Nephron (organoid): Measurements from ENCODE around the gene TMEM200B.

Experiments
- H3K27ac Mint-ChIP-seq, 3 experiments: 2 replicates each; pipeline ENCODE4 v1.8.0; 2020; ENCODE audit warnings: mixed read lengths in 3 of 3, mild to moderate bottlenecking in 2 of 3, moderate library complexity in 1 of 3
- H3K27me3 Mint-ChIP-seq: 2 replicates; pipeline ENCODE4 v1.8.0; 2021; ENCODE audit warnings: low read depth, mild to moderate bottlenecking, moderate library complexity, mixed read lengths
- H3K36me3 Mint-ChIP-seq: 2 replicates; pipeline ENCODE4 v1.8.0; 2020; ENCODE audit warnings: low read depth, mixed read lengths
- H3K4me1 Mint-ChIP-seq: 2 replicates; pipeline ENCODE4 v1.8.0; 2020; ENCODE audit warnings: mixed read lengths
- H3K4me3 Mint-ChIP-seq, 3 experiments: 2 replicates each; pipeline ENCODE4 v1.8.0; 2020; ENCODE audit warnings: mild to moderate bottlenecking in 3 of 3, mixed read lengths in 3 of 3, moderate library complexity in 2 of 3
- H3K9me3 Mint-ChIP-seq: 2 replicates; pipeline ENCODE4 v1.8.0; 2020; ENCODE audit warnings: mixed read lengths
- TF ChIP-seq, protein P1 (sequence below), 3 experiments: fragments of 200-600 bp; sonication (generic); IDR thresholded peaks; one replicate each; pipeline ENCODE4 v1.5.0; 2021; ENCODE audit warnings: antibody characterized with exemption in 3 of 3; ENCODE audit not compliant: unreplicated experiment in 3 of 3

The TMEM200B gene

GRCh38 chr1:29166291-29166878 lies 42.7 kb upstream of the TMEM200B start:
- Mint-ChIP-seq H3K27ac (peak overlapping the region; percentile 25 to 76 (median 72)), H3K36me3 (peaks cover 52% of the 10 kb centered on the region), H3K9me3 (no peaks in the 10 kb centered on the region), H3K27me3 (no peaks in the 10 kb centered on the region), H3K4me3 (no peak overlapping the region), H3K4me1 (peaks cover 51% of the 10 kb centered on the region)
- TF ChIP-seq, protein P1, sequence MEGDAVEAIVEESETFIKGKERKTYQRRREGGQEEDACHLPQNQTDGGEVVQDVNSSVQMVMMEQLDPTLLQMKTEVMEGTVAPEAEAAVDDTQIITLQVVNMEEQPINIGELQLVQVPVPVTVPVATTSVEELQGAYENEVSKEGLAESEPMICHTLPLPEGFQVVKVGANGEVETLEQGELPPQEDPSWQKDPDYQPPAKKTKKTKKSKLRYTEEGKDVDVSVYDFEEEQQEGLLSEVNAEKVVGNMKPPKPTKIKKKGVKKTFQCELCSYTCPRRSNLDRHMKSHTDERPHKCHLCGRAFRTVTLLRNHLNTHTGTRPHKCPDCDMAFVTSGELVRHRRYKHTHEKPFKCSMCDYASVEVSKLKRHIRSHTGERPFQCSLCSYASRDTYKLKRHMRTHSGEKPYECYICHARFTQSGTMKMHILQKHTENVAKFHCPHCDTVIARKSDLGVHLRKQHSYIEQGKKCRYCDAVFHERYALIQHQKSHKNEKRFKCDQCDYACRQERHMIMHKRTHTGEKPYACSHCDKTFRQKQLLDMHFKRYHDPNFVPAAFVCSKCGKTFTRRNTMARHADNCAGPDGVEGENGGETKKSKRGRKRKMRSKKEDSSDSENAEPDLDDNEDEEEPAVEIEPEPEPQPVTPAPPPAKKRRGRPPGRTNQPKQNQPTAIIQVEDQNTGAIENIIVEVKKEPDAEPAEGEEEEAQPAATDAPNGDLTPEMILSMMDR (IDR thresholded peaks at IDR 0.05; ENCODE audit: unreplicated experiment in 3 of 3) = no peak

GRCh38 chr1:29164588-29164987 lies 40.9 kb upstream of the TMEM200B start:
- peaks cover 58% of the 10 kb centered on the region for H3K36me3 Mint-ChIP-seq
- no peaks in the 10 kb centered on the region for H3K27me3 Mint-ChIP-seq
- TF ChIP-seq, protein P1 (IDR thresholded peaks at IDR 0.05; ENCODE audit: unreplicated experiment in 3 of 3) = no peak
- peaks cover 37% of the 10 kb centered on the region for H3K4me1 Mint-ChIP-seq
- H3K9me3 Mint-ChIP-seq = no peaks in the 10 kb centered on the region
- peak overlapping the region; percentile 25 to 76 (median 33) for H3K27ac Mint-ChIP-seq
- no peak overlapping the region for H3K4me3 Mint-ChIP-seq

GRCh38 chr1:29162476-29163138 lies 38.9 kb upstream of the TMEM200B start:
- Mint-ChIP-seq H3K4me3 (no peak overlapping the region), H3K27me3 (no peaks in the 10 kb centered on the region), H3K27ac (no peak overlapping the region), H3K36me3 (peaks cover 68% of the 10 kb centered on the region), H3K4me1 (peaks cover 26% of the 10 kb centered on the region), H3K9me3 (no peaks in the 10 kb centered on the region)
- TF ChIP-seq, protein P1 (IDR thresholded peaks at IDR 0.05; ENCODE audit: unreplicated experiment in 3 of 3) = no peak

- H3K4me1 Mint-ChIP-seq = peaks cover 32% of the 10 kb centered on the region
- H3K4me3 Mint-ChIP-seq = no peak overlapping the region
- H3K36me3 Mint-ChIP-seq = peaks cover 70% of the 10 kb centered on the region
- TF ChIP-seq, protein P1 (IDR thresholded peaks at IDR 0.05; ENCODE audit: unreplicated experiment in 3 of 3) = no peak
- peak overlapping the region in 1 of 3 experiments; percentile 23 for H3K27ac Mint-ChIP-seq
- H3K27me3 Mint-ChIP-seq = no peaks in the 10 kb centered on the region
- no peaks in the 10 kb centered on the region for H3K9me3 Mint-ChIP-seq
These were observed 38.3 kb upstream of the TMEM200B start for GRCh38 chr1:29162025-29162424.

DNA sequence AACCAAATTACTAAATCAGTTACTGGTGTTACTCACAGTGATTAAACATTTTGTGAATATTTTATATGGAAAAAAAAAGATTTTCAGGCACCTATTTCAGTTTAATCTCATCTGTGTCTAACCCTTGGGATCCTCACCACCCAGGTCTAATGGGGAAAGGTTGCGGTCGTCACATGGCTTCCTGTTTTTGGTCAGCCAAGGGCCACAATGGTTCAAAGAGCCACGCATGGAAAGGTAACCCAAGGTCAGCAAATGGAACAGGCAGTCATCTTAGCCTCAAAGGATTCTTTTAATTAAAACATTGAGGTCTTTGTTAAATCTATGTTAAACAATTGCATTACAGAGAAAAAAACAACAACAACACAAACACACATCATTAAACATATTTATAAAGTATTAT lies 36.1 kb upstream of the TMEM200B start:
- TF ChIP-seq, protein P1 (IDR thresholded peaks at IDR 0.05; ENCODE audit: unreplicated experiment in 3 of 3) = no peak

DNA sequence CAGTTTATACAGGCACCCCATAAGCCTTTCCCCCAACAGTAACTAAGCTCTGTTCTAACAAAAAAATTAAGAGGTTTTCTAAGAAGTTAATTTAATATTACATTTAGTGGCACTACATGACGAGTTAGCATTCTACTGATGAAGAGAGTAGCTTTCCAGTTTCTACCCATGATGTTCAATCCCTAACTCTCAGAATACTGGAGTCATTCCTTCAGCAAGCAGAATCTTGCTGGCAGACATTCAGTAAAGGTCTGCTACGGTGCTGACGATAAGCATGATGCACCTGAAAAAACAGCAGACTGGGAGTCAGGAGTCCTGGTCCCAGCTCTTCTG lies 33.5 kb upstream of the TMEM200B start:
- TF ChIP-seq, protein P1 (IDR thresholded peaks at IDR 0.05; ENCODE audit: unreplicated experiment in 3 of 3) = no peak
- no peaks in the 10 kb centered on the region for H3K9me3 Mint-ChIP-seq
- H3K4me3 Mint-ChIP-seq = peak overlapping the region in 1 of 3 experiments; percentile 50
- H3K4me1 Mint-ChIP-seq = peaks cover 15% of the 10 kb centered on the region
- H3K36me3 Mint-ChIP-seq = peaks cover 79% of the 10 kb centered on the region
- no peaks in the 10 kb centered on the region for H3K27me3 Mint-ChIP-seq
- H3K27ac Mint-ChIP-seq = peak overlapping the region; percentile 90 to 99 (median 97)

More for the DNA sequence above, 36.1 kb upstream of the TMEM200B start:
- Mint-ChIP-seq H3K36me3 (peaks cover 66% of the 10 kb centered on the region), H3K27me3 (no peaks in the 10 kb centered on the region), H3K4me1 (peaks cover 33% of the 10 kb centered on the region), H3K9me3 (no peaks in the 10 kb centered on the region), H3K4me3 (no peak overlapping the region), H3K27ac (peak overlapping the region in 1 of 3 experiments; percentile 27)
